Fibroblast of skin of left biceps (primary cell): ENCODE measurements around the gene GAST.
A peak's percentile ranks its signal among the peaks of the same experiment; 100 is the strongest.

Experiments
- DNase-seq, 2 experiments: peaks; one replicate each; pipeline ENCODE4 v3.0.0-alpha.2; 2013; ENCODE audit warnings: low read depth in 2 of 2

GAST gene

DNA sequence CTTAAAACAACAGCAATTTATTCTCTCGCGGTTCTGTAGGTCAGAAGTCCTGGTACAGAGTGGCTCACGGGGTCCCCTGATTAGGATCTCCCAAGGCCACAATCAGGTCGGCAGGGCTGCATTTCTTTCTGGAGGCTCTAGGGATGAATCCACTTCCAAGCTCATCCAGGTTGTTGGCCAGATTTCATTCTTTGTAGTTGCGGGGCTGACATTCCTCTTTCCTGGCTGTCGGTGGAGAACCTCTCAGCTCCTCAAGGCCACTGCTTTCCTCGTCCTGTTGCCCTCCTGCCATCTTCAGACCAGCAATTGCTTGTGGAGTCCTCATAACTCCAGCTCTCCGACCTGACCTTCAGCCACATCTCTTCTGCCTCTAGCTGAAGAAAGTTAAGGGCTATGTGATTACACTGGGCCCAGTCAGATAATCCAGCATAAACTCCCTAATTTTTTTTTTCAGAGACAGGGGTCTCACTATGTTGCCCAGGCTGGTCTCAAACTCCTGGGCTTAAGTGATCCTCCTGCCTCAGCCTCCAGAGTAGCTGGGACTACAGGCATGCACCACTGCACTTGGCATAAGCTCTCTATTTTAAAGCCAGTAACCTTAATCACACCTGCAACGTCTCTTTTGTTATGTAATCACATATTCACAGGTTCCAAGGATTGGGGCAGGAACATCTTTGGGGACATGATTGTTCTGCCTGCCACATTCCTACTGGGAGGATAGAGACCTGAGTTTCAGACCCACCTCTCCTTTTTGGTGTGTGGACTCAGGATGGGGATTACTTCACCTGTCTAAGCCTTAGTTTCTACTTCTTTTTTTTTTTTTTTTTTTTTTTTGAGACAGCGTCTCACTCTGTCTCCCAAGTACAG, 4.1 kb upstream of the GAST start:
- no peak for DNase-seq

DNA sequence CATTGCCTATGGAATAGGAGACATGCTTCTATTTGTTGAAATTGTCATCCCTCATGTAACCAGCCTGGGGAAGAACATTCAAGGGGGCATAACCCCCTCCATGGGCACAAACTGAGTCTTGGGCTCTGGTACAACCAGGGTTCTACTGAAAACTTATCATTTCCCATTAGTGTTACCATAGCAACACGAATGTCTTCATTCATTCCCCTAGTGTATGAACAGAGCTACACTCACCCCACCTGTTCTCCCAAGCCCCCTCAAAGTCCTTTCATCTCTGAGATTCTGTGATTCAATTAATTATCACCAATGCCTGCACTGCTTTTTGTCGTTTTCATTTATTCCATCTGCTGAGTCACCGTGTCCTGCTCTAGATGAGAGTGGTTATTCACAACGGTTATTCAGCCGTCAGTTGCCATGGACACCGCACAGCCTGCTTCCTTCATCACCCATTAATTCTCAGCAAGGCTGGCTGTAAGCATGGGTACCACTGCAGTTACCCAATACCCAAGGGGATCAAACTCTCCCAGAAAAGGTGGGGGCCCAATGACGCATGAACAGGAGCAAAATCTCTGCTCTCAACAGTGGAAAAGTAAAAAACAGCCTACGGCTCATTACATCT, 1.6 kb upstream of the GAST start:
- no peak for DNase-seq

DNA sequence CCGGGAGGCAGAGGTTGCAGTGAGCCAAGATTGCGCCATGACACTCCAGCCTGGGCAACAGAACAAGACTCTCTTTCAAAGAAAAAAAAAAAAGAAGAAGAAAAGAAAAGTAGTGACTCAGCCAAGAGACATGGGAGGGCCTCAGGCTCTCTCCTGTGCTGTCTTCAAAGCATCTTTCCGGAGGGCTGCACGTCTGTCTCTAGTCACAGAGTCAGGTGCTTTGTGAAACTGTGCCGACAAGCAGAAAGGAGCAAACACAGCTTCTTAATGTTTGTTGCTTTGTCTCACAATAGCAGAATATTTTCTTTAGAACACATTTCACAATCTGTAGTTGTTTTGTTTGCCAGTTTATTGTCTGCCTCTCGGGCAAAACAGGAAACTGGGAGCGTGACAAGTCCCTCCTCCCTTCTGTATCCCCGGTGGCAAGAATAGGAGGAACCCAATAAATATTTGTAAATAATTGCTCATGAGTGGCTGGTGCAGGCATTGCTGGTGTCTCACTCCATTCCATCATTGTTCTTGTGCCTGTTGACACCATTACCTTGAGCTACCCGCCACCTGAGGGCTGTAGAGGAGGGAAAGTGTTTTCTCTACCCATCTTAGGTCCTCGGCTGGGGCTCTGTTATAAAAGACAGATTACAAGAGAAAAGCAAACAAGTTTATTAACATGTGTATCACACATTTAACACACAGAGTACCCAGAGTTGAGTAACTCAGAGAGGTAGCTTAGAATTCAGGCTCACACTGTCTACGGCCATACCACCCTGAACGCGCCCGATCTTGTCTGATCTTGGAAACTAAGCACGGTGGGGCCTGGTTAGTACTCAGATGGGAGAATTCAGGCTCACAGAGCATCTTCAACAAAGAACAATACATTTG, 5.5 kb downstream of the GAST start:
- DNase-seq: no peak

DNA sequence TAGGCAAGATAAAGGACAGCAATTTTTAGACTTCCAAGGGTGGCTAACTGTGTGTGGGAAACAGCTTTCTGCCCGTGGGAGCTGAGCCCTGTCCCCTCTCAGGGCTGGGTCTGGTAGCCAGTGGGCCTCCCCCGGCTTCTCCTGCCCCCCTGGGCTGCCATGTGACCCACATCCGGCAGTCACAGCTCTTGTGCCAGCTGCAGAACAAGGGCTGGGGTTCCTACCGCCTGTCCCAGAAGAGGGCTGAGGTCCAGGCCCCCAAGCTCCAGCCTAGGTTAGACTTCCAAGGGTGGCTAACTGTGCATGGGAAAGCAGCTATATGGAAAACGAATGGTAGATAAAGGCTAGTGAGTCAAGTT, 6.1 kb downstream of the GAST start:
- DNase-seq: no peak

DNA sequence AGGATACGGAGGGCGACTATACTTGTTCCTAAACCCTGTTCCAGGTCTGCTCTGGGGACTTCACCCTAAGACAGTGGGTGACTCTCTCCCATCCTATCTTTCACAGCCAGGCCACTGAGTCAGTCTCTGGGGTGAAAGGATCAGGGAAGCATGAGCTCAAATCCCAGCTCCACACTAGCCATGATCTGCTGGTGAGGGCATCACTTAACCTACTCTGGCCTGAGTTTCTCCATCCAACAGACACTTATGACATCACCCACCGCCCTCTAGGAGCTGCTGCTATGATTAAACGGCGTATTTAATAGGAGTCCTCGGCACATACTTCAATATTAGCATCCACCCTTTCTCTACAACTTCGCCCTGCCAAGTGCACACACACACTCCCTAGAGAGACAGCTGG, 10.1 kb downstream of the GAST start:
- no peak for DNase-seq

DNA sequence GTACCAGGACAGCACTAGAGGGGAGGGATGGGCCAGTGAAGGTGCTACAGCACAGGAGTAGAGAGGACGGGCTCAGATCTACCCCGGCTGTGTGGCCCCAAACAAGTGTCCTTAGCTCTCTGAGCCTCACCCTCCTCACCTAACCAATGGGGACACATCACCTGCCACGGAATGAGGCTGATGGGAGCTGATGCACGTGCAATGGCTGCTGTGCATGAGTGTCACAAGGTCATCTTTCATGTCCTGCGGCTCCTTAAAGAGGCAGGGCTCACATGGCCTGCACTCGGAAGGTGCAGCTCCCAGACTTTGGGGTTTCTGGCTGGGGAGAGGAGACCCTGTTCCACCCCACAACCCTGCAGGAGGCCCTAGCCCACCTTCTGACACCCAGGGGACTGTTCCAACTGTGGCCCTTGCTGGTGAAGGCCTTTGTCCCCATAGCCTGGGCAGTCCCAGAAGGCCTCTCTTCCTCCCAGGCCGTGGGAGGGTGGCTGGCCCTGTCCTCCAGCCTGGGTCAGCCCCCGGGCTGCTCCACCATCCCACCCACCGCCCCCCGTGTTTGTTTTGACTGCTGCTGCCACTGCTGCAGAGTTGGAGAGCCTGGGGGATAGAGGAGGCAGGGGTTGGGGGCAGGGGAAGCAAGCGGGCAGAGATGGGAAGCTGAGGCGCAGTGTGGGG, 11.8 kb downstream of the GAST start:
- DNase-seq: no peak

DNA sequence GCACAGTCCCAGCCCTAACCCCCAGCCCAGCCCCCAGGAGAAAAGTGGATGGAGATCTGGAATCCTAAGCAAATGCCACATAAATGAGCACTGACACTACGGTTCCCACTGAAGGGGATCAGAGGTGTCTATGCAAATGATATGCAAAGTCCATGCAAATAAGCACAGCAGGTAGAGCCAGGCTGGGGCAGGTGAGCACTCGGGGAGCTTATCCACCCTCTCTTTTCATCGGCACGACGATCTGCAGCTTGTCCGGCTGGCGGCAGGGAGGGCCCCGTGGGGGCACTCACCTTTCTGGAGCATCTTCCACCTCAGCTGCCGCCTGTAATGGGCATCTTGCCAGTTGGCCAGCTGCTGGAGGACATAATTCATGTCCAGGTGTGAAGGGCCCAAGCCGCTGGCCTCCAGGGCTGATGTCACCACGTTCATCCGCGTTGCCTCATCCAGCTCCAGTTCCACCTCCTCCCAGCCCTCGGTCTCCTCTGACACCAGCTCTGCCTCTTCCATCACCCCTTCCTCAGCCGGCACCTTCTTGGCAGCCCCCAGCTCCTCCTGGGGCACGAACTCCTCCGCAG, 12.4 kb downstream of the GAST start:
- no peak for DNase-seq

DNA sequence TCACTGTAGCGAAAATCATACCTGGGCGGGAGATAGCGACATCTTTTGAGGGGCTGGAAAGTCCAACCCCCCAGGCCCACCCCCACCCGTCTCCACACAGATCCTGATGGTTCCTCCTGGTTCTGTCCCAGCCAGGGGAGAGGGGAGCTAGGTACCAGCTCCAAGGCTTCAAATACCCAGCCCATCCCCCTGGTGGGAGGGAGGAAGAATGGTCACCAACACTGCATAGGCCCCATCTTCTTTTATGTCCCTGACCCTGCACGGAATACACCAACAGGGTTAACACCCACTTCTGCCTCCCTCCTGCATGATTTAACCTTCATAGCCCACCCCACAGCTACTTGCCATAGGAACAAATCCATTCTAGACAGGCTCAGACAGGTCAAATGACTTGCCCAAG, 13.0 kb downstream of the GAST start:
- no peak for DNase-seq

DNA sequence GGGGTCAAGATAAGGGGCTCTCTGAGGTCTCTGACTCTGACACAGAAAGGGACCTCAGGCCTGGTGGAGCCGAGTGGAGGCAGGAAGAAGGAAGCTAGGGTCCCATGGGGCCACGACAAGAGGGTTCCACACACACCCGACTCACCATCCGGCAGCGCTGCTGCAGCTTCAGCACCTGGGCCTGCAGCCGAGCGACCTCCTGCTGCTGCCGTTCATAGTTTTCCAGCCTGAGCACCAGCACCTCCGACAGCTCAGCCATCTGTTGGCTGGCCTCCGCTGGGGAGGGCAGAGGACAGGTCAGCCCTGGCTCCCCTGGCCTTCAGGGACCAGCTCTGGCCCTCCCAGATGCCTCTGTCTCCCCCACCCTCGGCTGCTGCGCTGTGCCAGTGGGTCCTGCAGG, 15.9 kb downstream of the GAST start:
- DNase-seq: no peak

DNA sequence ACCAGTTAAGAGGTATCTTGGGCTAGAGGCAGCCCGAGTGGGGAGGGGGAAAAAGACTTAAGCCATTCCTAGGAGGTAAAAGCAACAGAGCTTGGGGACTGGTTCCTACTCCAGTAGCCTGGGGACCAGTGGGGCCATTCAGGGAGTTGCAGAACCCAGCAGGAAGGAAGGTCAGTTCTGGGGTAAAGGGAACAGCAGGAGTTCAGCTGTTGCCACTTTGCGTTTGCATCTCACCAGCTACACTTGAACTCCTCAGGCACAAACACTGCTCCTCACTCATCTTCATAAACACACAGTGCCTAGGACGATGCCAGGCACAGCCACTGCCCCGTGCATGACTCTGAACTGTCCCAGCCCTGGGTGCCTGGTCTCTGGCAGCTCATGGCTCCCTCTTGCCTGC, 18.3 kb downstream of the GAST start:
- no peak for DNase-seq

DNA sequence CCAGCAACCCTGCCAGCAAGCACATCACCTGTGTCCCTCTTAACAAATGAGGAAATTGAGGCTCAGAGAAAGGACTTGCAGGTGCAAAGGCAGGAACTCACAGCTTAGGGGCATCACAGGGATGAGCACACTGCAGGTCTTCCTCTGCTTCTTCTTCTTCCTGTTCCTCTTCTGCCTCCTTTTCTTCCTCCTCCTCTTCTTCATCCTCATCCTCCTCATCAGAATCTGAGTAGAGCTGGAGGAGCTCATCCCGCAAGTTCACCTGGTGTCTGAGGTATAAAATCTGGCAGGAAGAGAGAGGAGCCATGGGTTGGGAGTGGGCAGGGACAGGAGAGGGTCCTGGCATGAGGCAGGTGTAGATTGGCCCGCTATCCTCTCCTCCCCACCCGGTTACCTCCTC, 19.7 kb downstream of the GAST start:
- DNase-seq: no peak

DNA sequence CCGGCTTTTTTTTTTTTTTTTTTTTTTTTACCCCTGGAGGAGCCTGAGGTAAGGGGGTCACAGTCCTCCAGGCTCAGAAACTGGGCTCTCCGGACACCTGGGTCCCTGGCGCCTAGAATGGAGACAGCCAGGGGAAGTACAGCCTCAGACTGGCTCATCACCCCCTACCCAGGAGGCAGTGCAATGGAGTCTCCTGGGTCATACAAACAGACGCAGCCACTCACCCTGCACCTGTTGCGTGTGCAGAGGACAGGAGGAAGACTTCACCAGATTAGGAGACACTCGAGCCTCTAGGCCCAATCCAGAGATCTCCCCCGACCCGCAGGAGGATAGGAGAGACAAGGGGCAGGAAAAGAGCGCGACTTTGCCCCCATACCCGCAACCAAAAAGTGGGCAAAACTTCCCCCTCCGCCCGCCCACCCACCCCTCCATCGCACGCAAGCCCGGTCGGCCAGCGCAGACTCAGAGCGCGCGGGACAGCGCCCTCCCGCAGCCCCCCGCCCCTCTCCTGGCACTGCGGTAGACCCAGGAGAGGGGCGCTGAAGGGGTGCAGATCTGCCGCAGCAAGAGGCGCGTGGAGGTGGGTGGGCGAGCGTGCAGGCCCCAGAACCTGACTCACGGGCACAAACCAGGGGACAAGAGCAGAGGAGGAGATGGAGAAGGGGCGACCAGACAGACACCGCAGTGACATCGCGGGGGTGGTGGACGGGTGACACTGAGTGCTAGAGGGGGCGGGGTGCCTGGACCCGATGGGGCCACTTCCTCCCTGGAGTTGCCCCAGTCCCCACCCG, 21.4 kb downstream of the GAST start:
- no peak for DNase-seq

DNA sequence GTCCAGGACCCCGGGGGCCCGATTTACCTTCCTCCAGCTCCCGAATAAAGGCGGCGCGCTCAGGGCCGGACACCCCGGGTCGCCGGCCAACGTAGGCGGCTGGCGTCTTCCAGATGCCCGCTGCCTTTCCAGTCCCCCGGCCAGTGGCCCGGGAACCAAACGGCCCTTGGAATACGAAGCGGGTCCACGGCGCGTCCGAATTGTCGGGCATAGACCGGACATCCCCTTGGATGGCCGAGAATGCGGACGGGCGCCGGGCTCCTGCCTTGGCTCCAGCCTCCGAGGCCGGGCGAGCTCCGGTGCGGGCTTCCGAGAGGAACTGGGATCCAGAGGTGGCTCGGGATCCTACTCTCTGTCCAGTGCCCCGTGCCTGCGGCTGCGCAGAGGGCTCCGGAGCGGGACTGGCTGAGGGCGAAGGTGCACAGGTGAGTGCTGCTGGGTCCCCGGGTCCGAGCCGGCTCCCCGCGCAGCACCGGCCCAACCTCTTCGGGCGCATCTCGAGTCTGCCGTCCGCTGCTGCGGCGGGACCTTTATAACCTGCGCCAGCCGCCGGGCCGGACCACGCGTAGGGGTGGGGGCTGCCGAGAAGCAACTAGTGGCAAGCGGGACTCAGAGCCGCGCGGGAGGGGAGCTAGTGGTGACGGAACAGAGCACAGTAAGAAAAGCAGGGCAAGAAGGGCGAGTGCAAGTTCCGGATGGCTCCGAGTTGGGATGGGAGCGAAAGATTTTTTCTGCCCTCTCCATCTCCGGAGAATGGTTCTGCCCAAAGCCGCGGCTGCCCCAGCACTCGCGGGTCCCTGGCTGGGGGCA, 22.2 kb downstream of the GAST start, which contains the start of gene HAP1:
HAP1 (minus strand) TSS at position 505 of the 810 bp plus-strand sequence; CDS start at position 496, 9 bp downstream.
- no peak for DNase-seq

DNA sequence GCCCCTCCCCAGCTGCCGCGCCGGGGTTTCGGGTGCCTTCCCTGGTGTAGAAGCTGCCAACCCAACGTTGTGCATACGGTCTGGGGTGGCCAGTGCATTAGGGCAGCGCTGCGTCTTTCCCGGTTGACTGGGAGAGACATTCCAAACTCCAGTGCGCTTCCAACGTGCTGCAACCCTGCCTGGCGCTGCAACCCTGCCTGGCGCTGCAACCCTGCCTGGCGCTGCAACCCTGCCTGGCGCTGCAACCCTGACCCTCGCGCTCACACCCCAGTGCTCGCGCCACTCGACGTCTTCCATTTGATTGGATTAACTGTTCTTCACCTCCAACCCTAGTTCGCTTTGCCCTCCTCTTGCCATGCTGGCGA, 22.8 kb downstream of the GAST start:
- no peak for DNase-seq

DNA sequence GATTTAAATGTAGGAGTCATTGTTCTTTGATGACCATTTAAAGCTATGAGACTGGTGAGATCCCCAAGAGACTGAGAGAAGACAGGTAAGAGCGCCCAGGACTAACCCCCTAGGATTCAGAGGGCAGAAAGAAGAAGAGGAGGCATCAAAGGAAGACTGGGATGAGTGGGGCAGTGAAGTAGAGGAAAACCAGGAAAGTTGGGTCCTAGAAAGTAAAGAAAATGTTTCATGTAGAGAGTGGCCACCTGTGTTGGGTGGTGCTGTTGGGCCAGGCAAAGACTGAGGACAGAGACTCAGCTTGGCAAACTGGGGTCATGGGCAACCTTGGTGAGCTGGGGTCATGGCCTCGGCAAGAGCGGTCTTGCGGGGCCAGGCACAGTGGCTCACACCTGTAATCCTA, 23.6 kb downstream of the GAST start:
- no peak for DNase-seq

DNA sequence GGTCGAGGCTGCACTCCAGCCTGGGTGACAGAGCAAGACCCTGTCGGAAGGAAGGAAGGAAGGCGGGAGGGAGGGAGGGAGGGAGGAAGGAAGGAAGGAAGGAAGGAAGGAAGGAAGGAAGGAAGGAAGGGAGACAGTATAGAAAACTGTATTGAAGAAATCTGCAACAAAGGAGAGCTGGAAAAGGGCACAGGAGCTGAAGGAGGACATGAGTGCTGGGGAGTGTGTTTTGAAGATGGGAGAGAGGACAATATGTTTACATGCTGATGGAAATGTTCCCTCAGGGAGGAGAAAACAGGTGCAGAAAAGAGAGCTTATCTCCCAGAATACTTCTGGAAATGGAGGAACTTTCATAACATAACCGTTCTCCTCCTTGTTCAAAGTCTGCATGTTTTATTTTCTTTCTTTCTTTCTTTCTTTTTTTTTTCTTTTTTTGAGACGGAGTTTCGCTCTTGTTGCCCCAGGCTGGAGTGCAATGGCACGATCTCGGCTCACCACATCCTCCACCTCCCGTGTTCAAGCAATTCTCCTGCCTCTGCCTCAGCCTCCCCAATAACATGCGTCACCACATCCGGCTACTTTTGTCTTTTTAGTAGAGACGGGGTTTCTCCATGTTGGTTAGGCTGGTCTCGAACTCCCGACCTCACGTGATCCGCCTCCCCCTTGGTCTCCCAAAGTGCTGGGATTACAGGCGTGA, 25.0 kb downstream of the GAST start:
- no peak for DNase-seq

DNA sequence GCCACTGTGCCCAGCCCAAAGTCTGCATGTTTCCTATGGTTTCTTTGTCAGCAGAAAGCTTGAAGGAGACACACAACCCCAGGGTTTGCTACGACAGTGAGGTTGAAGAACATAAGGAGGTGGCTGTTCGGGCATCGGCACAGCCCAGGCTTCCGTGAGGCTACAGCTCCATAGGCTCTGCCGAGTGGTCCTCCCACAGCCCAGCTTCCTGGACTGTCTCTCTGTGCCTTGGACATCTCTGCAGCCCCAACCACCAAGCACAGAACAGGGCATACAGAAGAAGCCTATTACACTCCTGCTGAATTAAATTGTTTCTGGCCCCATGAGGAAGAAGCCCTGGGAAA, 25.5 kb downstream of the GAST start:
- no peak for DNase-seq

DNA sequence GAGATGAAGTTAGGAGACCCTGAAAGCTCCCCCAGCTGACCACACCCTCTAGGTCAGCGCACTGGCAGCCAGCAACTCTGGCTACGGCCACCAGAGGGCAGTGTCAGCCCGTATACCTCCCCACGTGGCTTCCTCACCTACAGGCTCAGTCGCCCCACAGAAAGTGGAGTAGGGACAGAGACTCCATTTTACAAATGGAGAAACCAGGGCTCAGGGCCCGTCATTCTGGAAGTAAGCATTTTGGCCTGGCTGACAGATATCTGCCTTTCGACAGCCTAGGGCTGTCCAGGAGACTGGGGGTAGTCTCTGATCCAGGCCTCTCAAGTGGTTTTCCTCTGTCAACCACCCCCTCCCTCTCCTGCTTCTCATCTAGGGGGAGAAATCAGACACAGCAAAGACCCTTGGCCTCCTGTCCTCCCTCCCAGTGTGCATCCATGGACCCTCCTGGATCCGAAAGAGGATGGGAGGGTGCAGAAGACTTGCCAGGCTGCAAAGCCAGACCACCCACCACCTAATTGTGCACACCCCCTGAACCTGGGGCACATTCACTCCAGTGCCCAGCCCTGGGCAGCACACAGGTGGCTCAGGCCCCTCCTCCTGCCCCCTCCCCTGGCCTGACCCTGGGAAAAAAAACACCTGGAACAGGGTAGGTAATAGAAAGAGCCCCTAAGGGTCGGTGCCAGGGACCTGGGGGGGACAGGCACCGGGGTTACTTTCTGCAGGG, 26.1 kb downstream of the GAST start:
- DNase-seq: peak; percentile 47

DNA sequence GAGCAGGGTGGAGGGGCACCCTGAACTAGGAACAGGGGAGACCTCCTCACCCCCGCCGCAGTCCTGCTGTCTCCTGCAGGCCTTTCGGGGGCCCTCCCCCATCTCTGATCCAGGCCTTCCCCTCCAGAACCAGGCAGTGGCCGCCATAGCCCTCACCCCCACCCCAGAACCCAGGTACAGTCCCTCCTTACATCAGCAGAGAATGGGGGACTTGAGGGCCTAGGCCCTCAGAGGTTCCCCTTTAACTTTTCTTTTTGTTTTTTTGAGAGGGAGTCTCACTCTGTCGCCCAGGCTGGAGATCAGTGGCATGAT, 26.6 kb downstream of the GAST start:
- no peak for DNase-seq
